Astrocyte (in vitro differentiated cells and primary cell): ENCODE results near the gene FAM174B.

ENCODE experiments used
- EZH2 ChIP-seq: IDR thresholded peaks from 2 replicates; pipeline ENCODE4 v1.6.1; 2012; ENCODE audit warnings: mild to moderate bottlenecking, low read length, inconsistent platforms; ENCODE audit not compliant: insufficient read depth
- TF ChIP-seq, protein P1 (sequence below): IDR thresholded peaks from 2 replicates; pipeline ENCODE4 v1.5.1; 2011; ENCODE audit warnings: low read depth, mild to moderate bottlenecking, inconsistent platforms, low read length, moderate library complexity; ENCODE audit not compliant: insufficient read depth

DNA sequence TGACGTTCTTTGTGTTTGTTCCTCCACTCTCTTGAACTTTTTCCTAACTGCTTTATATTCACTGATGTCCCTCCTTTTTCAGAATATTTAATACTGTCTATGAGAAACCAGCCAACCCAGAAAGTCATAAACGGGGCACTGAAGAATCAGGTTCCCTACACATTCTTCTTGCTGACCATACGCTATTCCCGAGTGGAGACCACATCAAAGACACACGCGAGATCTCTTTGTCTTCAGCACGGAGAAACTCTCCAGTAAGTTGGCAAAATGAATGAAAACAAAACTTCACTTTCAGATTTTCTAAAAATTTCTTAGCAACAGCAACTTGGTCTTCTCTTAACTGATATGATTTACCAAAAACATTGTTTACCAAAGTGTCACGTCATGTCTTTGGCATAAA, 22.6 kb downstream of the FAM174B start:
- TF ChIP-seq, protein P1, sequence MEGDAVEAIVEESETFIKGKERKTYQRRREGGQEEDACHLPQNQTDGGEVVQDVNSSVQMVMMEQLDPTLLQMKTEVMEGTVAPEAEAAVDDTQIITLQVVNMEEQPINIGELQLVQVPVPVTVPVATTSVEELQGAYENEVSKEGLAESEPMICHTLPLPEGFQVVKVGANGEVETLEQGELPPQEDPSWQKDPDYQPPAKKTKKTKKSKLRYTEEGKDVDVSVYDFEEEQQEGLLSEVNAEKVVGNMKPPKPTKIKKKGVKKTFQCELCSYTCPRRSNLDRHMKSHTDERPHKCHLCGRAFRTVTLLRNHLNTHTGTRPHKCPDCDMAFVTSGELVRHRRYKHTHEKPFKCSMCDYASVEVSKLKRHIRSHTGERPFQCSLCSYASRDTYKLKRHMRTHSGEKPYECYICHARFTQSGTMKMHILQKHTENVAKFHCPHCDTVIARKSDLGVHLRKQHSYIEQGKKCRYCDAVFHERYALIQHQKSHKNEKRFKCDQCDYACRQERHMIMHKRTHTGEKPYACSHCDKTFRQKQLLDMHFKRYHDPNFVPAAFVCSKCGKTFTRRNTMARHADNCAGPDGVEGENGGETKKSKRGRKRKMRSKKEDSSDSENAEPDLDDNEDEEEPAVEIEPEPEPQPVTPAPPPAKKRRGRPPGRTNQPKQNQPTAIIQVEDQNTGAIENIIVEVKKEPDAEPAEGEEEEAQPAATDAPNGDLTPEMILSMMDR = no peak
- TF ChIP-seq EZH2 = no peak
